Fibroblast of skin of left biceps (primary cell): ENCODE results near the gene LRCH3.
A peak's percentile ranks its signal among the peaks of the same experiment; 100 is the strongest.
"Not testable (repeated sequence)": the region's sequence is repeated elsewhere in the genome, so short reads cannot be mapped to it uniquely, and the experiment has no call there.

Experiments used
- DNase-seq, 2 experiments: peaks; one replicate each; pipeline ENCODE4 v3.0.0-alpha.2; 2013; ENCODE audit warnings: low read depth in 2 of 2

The LRCH3 gene

GRCh38 chr3:197883541-197883940 lies 92.5 kb downstream of the LRCH3 start:
- DNase-seq, result no peak

GRCh38 chr3:197884330-197884729 lies 93.3 kb downstream of the LRCH3 start:
- not testable (repeated sequence) for DNase-seq

GRCh38 chr3:197886052-197886451 lies 95.0 kb downstream of the LRCH3 start:
- DNase-seq, result not testable (repeated sequence)

DNA sequence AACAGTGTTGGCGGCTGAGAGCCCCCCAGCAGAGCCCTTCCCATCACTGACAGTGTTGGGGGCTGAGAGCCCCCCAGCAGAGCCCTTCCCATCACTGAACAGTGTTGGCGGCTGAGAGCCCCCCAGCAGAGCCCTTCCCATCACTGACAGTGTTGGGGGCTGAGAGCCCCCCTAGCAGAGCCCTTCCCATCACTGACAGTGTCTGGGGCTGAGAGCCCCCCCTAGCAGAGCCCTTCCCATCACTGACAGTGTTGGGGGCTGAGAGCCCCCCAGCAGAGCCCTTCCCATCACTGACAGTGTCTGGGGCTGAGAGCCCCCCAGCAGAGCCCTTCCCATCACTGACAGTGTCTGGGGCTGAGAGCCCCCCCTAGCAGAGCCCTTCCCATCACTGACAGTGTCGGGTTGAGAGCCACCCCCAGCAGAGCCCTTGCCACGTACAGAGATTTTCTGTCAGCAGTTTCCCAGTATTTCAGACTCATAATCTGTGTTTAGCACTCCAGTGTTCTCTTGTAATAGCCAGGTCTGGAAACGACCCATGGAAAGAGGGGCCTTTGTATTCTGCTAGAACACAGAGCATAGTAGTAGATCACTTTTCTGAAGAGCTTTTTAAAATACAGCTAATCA lies 96.5 kb downstream of the LRCH3 start:
- not testable (repeated sequence) for DNase-seq

- no peak for DNase-seq
These were observed 97.5 kb downstream of the LRCH3 start for GRCh38 chr3:197888511-197888910.

DNA sequence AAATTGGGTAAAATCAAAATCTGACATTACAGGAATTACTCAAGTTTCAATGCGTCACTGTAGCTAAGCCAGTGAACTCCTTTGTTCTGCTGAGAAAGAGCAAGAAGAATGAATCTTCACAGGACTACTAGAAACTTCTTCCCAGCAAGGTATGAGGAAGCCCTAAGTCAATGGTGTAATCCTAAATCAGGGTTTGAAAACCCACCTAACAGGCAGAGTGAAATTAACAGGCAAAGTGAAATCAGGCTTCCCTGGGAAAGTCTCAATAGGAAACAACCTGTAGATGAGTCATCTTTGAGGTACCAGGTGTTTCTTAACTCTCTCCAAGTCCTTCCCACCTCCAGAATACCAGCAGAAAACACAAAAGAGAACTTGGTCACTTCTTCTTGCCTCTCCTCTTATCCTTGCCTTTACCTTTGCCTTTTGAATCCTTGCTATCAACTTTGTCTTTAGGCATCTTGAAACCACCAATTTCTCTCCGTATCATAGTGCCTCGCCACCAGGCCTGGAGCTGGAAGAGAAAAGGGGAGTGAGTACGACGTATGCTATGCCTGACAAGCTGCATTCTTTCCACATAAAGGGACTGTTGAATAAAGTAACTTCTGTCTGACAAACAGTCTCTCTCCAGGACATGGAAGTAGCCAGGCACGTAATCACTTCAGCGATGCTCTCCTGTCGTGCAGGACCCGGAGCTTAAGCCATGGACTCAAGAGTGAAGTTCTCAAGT lies 98.3 kb downstream of the LRCH3 start:
- no peak for DNase-seq

DNA sequence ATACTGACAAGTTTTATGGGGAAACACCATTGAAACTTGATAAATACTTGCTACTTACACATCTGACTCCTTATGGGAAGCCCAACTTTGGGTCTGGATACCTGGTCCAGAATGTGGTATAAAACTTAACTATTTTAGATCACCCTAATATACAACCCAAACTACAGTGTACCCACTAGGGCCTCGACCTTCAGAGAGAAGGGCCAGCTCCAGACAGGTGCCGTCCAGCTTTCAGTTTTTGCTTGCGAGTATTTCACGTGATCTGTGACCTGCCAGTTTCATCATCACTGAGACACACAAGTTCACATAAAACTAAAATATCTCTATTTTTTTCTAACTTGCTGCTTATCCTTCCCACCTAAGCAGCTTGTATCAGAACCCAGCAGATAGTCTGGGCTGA lies 99.6 kb downstream of the LRCH3 start:
- no peak for DNase-seq

- no peak for DNase-seq
These were observed 101.1 kb downstream of the LRCH3 start for GRCh38 chr3:197892162-197892561.

DNA sequence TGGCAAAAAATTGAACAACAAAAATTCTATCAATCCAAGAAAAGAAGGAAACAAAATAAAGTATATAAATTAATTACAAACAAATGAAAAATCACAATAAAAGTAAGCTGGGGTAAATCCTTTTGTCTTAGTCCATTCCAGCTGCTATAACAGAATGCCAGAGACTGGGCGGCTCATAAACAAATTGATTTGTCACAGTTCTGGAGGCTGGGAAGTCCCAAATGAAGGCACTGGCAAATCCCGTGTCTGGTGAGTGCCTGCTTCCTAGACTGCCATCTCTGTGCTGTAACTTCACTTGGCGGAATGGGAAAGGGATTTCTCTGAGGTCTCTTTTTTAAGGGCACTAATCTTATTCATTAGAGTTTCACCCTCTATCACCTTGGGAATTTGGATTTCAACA lies 105.4 kb downstream of the LRCH3 start:
- no peak for DNase-seq

GRCh38 chr3:197899833-197900478 lies 108.9 kb downstream of the LRCH3 start:
- DNase-seq, result no peak

GRCh38 chr3:197901626-197902025 lies 110.6 kb downstream of the LRCH3 start:
- DNase-seq, result no peak

DNA sequence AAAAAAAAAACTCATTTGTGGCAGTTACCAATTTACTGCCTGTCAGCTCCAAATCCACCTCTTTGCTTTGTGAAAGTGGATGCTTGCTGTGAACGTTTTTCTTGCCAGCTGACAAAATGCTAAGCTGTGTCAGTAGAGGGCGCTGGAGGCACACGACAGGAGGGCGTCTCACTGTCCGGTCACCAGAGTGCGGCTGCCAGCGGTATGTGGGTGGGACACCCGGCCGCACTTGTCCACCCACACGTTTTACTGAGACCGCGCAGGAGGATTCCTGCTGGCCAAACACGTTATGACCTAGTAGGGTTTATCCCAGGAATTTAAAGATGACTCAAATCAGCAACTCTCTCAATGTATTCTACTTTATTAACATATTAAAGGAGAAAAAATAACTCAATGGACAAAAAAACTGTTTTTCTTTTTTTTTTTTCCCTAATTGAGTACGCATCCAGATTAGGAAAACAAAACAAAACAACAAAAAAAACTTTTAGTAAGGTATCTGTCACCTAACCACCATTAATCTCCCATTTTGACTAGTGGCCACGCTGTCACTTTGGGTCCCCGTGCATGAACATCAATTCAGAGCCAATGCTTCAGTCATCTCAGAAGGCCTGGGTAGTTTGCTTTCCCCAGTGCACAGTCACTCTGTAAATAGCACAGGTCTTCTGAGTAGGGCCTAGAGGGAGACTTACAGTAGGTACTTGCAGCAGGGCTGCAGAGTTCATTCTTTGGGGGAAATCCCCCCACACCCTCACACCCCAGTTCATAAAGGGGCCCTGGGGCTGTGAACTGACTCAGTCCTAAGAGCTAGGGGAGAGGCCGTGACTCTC lies 115.2 kb downstream of the LRCH3 start:
- peak; percentile 53 to 63 for DNase-seq

DNA sequence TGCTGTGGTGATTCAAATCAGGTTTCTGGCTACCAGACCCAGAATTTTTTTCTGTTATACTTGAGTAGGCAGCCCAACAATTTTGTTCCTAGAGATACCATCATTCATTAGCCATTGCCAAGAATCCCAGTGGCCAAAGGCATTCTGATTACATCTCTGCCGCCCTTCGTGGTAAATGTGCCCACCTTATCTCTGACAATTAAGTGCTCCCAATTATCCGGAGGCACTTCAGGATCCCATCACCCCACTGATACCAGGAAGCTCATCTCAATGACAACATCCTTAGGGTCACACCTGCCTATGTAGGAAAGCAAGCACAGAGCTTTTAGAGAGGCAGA lies 115.8 kb downstream of the LRCH3 start:
- DNase-seq, result no peak

- DNase-seq, result no peak
These were observed 116.1 kb downstream of the LRCH3 start for GRCh38 chr3:197907196-197907595.

DNA sequence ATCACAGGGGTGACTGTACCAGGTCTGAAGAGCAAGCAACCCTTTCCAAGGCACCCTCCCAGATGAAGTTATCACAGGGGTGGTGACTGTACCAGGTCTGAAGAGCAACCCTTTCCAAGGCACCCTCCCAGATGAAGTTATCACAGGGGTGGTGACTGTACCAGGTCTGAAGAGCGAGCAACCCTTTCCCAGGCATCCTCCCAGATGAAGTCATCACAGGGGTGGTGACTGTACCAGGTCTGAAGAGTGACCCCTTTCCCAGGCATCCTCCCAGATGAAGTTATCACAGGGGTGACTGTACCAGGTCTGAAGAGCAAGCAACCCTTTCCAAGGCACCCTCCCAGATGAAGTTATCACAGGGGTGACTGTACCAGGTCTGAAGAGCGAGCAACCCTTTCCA lies 117.5 kb downstream of the LRCH3 start:
- DNase-seq, result not testable (repeated sequence)

- DNase-seq, result no peak
These were observed 118.1 kb downstream of the LRCH3 start for GRCh38 chr3:197908957-197909701.

- DNase-seq, result no peak
These were observed 121.9 kb downstream of the LRCH3 start for GRCh38 chr3:197912741-197913476.

DNA sequence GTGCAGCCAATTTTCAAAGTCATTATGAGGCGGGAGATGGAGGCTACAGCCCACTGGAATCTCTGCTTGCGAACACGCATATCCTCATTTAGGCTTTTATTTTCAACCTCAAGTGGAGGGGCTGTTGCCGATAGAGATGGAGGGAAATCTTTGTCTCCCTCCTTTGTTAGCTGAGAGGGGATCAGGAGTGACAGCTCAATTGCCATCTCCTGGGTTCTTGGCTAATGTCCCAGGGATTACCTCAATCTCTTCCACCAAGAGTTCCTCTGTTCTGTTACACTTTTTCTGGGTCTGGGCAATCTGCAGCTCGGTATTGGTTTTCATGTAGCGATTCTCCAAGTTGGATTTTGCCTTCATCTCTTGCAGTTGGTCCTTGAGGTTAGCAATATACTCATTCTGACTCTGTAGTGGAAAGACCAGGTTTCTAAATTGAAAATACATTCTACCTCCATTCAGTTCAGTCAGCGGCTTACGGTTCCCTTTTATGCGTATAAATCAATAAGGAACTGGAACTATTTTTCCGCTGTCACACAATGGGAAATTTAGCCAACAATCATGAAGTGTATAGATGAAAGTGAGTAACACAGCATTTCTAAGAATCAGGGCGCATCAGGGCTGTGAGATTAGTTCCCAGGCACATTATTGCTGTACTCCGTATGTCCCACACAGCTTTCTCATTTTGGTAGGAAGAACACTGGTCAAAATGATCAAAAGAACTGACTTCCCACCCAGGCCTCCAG lies 122.8 kb downstream of the LRCH3 start:
- DNase-seq, result no peak

DNA sequence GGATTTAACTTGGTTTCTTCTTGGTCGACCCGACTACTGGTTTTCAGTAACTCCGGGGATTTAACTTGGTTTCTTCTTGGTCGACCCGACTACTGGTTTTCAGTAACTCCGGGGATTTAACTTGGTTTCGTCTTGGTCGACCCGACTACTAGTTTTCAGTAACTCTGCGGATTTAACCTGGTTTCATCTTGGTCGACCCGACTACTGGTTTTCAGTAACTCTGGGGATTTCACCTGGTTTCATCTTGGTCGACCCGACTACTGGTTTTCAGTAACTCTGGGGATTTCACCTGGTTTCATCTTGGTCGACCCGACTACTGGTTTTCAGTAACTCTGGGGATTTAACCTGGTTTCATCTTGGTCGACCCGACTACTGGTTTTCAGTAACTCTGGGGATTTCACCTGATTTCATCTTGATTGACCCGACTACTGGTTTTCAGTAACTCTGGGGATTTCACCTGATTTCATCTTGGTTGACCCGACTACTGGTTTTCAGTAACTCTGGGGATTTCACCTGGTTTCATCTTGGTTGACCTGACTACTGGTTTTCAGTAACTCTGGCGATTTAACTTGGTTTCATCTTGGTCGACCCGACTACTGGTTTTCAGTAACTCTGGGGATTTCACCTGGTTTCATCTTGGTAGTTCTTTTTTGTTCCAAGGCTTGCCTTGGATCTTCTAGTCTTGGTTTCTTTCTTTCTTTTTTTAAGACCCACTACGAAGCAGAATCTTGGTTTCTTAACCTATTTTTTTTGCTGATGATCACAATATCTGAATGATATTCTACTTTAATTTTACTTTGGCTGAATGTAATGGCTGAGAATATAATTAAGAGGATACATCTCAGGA lies 130.6 kb downstream of the LRCH3 start:
- DNase-seq, result not testable (repeated sequence)
